ENCODE data around the gene OTUD3.
"Not testable (repeated sequence)": the region's sequence is repeated elsewhere in the genome, so short reads cannot be mapped to it uniquely, and the experiment has no call there.

OTUD3 gene, protein sequence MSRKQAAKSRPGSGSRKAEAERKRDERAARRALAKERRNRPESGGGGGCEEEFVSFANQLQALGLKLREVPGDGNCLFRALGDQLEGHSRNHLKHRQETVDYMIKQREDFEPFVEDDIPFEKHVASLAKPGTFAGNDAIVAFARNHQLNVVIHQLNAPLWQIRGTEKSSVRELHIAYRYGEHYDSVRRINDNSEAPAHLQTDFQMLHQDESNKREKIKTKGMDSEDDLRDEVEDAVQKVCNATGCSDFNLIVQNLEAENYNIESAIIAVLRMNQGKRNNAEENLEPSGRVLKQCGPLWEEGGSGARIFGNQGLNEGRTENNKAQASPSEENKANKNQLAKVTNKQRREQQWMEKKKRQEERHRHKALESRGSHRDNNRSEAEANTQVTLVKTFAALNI

GRCh38 chr1:19882111-19883071 is at the start of gene OTUD3:
TSS of gene OTUD3 (plus strand) at chr1:19882395. CDS start at chr1:19882514, 119 bp downstream.
- DNase-seq (ENCODE audit: low read depth): peak; percentile 99

DNA sequence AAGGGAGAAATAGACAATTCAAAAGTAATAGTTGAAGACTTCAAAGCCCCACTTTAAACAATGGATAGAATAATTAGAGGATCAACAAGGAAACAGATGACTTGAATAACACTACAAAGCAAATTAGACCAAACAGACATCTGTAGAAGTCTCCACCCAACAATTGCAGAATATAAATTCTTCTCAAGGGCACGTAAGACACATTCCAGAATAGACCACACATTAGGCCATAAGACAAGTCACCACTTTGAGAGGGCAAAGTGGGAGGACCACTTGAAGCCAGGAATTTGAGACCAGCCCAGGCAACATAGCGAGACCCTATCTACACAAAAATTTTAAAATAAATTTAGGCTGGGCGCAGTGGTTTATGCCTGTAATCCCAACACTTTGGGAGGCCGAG is 46.6 kb upstream of the OTUD3 start:
- DNase-seq (ENCODE audit: low read depth): no peak

DNA sequence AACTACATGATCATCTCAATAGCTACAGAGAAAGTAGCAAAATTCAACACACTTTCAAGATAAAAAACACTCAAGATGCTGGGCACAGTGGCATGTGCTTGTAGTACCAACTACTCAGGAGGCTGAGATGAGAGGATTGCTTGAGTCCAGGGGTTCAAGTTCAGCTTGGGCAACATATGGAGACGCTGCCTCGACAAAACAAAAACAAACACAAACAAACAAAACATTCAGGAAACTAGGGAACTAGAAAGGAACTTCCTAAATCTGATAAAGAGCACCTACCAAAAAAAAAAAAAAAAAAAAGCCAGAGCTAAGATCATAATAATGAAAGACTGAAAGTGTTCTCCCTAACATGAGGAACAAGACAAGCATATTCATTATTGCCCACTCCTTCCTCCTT is 44.3 kb upstream of the OTUD3 start:
- no peak for DNase-seq (ENCODE audit: low read depth)

- DNase-seq (ENCODE audit: low read depth): no peak
These were observed 42.0 kb upstream of the OTUD3 start for GRCh38 chr1:19840228-19840627.

DNA sequence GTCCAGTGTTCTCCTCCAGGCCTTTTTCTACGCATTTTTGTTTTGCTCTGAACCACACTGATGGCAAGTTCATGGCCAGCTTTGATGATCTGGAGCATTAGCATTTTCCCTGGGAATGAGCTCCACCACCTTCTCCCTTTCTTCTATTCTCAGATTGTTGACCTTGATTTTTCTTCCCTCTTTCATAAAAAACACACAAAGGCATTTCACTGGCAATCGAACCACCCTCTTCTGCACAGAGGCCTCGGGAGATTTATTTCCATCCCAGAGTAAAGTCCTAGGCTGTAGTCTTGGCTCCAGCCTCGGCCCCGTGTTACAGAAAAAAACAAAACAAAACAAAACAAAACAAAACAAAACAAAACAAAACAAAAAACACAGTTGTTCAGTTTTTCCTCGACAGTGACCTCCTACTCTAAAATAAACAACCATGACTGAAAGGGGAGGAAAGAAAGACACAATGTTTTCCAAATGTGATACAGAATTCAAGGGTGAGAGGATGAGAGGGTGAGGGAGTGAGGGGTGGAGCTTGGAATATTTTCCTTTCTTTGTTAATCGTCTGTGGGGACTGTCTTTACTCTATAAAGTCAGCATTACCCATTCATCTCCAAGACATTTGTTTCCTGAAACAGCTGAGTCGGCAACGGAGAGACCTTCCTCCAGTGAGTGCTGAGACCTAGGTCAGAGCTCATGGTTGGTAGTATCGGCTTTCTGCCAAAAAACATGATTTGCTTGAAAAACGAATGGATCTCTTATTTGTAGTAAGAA is 37.3 kb upstream of the OTUD3 start:
- no peak for DNase-seq (ENCODE audit: low read depth)

DNA sequence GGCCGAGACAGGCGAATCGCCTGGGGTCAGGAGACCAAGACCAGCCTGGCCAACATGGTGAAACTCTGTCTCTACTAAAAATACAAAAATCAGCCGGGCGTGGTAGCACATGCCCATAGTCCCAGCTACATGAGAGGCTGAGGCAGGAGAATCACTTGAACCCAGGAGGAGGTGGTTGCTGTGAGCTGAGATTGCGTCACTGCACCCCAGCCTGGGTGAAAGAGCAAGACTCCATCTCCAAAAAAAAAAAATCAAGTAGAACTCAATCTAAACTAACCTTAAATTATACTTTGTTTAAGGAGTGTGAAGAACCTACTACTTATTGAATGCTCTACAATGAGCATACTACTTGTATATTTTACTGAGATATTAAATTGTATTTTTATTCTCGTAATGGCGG is 36.6 kb upstream of the OTUD3 start:
- DNase-seq (ENCODE audit: low read depth): no peak

- DNase-seq (ENCODE audit: low read depth): no peak
These were observed 35.9 kb upstream of the OTUD3 start for GRCh38 chr1:19846338-19846737.

DNA sequence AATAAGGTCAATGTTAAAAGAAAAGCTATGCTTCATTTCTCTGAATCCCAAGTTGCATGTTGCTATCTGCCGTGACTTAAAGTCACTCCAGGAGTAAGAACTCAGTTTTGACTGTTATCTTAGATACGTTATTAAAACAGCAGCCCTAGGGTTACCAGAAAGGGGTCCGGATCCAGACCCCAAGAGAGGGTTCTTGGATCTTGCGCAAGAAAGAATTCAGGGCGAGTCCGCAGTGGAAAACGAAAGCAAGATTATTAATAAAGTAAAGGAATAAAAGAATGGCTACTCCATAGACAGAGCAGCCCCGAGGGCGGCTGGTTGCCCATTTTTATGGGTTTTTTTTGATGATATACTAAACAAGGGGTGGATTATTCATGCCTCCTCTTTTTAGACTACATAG is 34.9 kb upstream of the OTUD3 start:
- not testable (repeated sequence) for DNase-seq (ENCODE audit: low read depth)

GRCh38 chr1:19849307-19849706 is 32.9 kb upstream of the OTUD3 start:
- not testable (repeated sequence) for DNase-seq (ENCODE audit: low read depth)

DNA sequence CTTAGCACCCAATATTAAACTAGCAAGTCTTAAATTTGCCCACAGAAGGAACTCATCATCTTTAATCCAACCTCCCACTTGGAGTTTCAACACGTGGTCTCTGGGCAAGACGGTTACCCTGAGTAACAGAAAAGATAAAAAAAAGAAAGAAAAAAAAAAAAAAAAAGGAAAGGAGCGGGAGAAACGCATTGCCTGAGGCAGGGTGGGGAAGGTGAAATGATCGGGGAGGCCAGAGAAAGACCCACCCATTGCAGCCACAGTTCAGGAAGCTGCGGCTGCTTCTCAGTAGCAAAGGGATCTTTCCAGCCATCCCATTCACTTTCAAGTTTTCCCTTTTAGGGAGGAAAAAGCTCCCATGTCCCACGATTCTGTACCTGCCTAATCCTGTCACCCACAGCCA is 32.0 kb upstream of the OTUD3 start:
- no peak for DNase-seq (ENCODE audit: low read depth)

DNA sequence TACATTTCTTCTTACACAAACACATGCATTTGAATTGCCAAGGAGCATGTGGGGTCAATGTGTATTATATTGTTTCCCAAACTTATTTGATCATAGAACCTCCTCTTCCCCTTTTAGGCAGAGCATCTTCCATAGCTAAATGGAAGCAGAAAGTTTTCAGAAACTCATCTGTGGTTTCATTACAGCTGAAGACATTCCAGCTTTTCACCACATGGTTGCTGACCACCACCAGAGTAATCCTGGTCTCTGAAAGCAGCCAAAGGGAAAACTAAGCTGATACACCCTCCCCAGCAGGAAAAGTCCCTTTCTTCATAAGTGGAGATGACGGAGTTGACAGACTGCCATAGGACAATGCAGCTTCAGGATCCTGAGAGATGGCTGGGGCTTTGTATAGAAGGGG is 30.2 kb upstream of the OTUD3 start:
- no peak for DNase-seq (ENCODE audit: low read depth)

GRCh38 chr1:19854866-19855265 is 27.3 kb upstream of the OTUD3 start:
- DNase-seq (ENCODE audit: low read depth): no peak

- DNase-seq (ENCODE audit: low read depth): no peak
These were observed 23.3 kb upstream of the OTUD3 start for GRCh38 chr1:19858893-19859292.

- DNase-seq (ENCODE audit: low read depth): no peak
These were observed 22.3 kb upstream of the OTUD3 start for GRCh38 chr1:19859876-19860275.

GRCh38 chr1:19860418-19860817 is 21.8 kb upstream of the OTUD3 start:
- no peak for DNase-seq (ENCODE audit: low read depth)

GRCh38 chr1:19861034-19861433 is 21.2 kb upstream of the OTUD3 start:
- DNase-seq (ENCODE audit: low read depth): no peak

- DNase-seq (ENCODE audit: low read depth): no peak
These were observed 20.2 kb upstream of the OTUD3 start for GRCh38 chr1:19861842-19862530.

GRCh38 chr1:19862944-19863343 is 19.3 kb upstream of the OTUD3 start:
- DNase-seq (ENCODE audit: low read depth): no peak

DNA sequence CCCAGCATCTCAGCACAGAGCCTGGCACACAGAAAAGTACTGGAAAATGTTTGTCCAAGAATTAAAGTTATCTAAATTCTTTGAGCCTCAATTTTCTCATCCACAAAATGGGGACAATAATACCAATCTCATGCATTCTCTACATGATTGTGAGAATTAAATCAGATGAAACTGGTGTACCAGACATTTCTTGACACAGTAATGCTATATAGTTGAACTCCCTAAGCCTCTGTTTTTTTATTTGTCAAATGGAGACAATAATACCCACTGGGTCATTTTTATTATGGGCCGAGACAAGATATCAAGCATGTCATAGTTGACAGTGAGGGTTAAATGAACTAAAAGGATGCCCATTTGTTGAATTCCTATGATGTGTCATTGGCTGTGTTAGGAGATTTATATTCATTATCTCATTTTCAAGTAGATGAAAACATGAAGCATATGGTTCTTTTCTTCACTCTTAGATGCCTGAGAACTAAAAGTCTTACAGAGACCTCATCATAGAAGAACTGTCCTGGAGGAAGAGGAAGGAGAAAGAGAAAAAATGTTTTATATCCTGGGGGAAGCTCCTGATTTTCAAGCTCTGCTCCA is 17.5 kb upstream of the OTUD3 start:
- DNase-seq (ENCODE audit: low read depth): no peak

GRCh38 chr1:19866029-19866428 is 16.2 kb upstream of the OTUD3 start:
- no peak for DNase-seq (ENCODE audit: low read depth)

- no peak for DNase-seq (ENCODE audit: low read depth)
These were observed 15.4 kb upstream of the OTUD3 start for GRCh38 chr1:19866758-19867157.

Data from CMK (cell line).